CD8-positive, alpha-beta memory T cell (primary cell): ENCODE results near the gene ACSBG1. TPM values are rescaled to one million over a fixed set of nuclear protein-coding genes. Genes with fewer than 3 reads are reported as not detected.

ENCODE experiments used
- CTCF ChIA-PET: fragments of 350-600 bp; sonication (Branson Sonifier 250); formaldehyde crosslinking; loops from one replicate; lab custom pipeline; 2021; ENCODE audit warnings: antibody characterized with exemption; lab: Charles Lee
- POLR2A ChIA-PET: fragments of 350-600 bp; sonication (Branson Sonifier 250); formaldehyde crosslinking; loops from one replicate; lab custom pipeline; 2021; ENCODE audit warnings: antibody characterized with exemption; lab: Charles Lee
- DNase-seq, 5 donors: peaks; one replicate each; pipeline versions ENCODE4 v3.0.0 to v3.0.0-alpha.2; 2020 to 2022; ENCODE audit warnings: mixed read lengths in 1 of 5
- H3K27ac ChIP-seq: one replicate; pipeline ENCODE4 v1.7.0; 2013; ENCODE audit warnings: low read depth, mild to moderate bottlenecking, low read length, moderate library complexity
- H3K27me3 ChIP-seq: 2 replicates; pipeline ENCODE4 v1.7.0; 2013; ENCODE audit warnings: low read length, mild to moderate bottlenecking; ENCODE audit not compliant: insufficient read depth, poor library complexity, severe bottlenecking
- H3K36me3 ChIP-seq: 2 replicates; pipeline ENCODE4 v1.7.0; 2013; ENCODE audit warnings: mild to moderate bottlenecking, low read length, moderate library complexity; ENCODE audit not compliant: insufficient read depth
- H3K4me1 ChIP-seq: 2 replicates; pipeline ENCODE4 v1.7.0; 2013; ENCODE audit warnings: mild to moderate bottlenecking, low read length, moderate library complexity; ENCODE audit not compliant: insufficient read depth
- H3K4me3 ChIP-seq: 2 replicates; pipeline ENCODE4 v1.7.0; 2013; ENCODE audit warnings: mild to moderate bottlenecking, low read length
- H3K9me3 ChIP-seq: 2 replicates; pipeline ENCODE4 v1.7.0; 2013; ENCODE audit warnings: mild to moderate bottlenecking, low read length
- H3K27ac Mint-ChIP-seq, 8 donors: one replicate each; pipeline ENCODE4 v1.8.0; 2020 to 2021; ENCODE audit warnings: mixed read lengths in 8 of 8, mild to moderate bottlenecking in 6 of 8, inconsistent platforms in 3 of 8, moderate library complexity in 3 of 8
- H3K27me3 Mint-ChIP-seq, 2 donors: one replicate each; pipeline ENCODE4 v1.8.0; 2020 to 2021; ENCODE audit warnings: mixed read lengths in 2 of 2, mild to moderate bottlenecking in 1 of 2, moderate library complexity in 1 of 2
- H3K36me3 Mint-ChIP-seq, 3 donors: one replicate each; pipeline ENCODE4 v1.8.0; 2020 to 2021; ENCODE audit warnings: mixed read lengths in 3 of 3, inconsistent platforms in 1 of 3, mild to moderate bottlenecking in 1 of 3
- H3K4me1 Mint-ChIP-seq, 3 donors: one replicate each; pipeline ENCODE4 v1.8.0; 2020 to 2021; ENCODE audit warnings: mixed read lengths in 3 of 3, inconsistent platforms in 1 of 3, mild to moderate bottlenecking in 1 of 3
- H3K4me3 Mint-ChIP-seq, 7 donors: one replicate each; pipeline ENCODE4 v1.8.0; 2020 to 2021; ENCODE audit warnings: mixed read lengths in 7 of 7, mild to moderate bottlenecking in 6 of 7, moderate library complexity in 4 of 7, inconsistent platforms in 2 of 7
- H3K9me3 Mint-ChIP-seq, 5 donors: one replicate each; pipeline ENCODE4 v1.8.0; 2020 to 2022; ENCODE audit warnings: mixed read lengths in 5 of 5, mild to moderate bottlenecking in 3 of 5, moderate library complexity in 2 of 5, inconsistent platforms in 1 of 5
- polyA plus RNA-seq: library from polyadenylated mRNA; unstranded; fragments of 300-500 nt; fragmentation: Illumina TruSeq; gene quantifications from one replicate; pipeline ENCODE4 v1.2.3, GENCODE V29; 2021
- total RNA-seq, 2 experiments: library from RNA; stranded (reverse); gene quantifications; one replicate each; pipeline ENCODE4 v1.2.3, GENCODE V29; 2021

Gene ACSBG1
- total and polyA plus RNA-seq, 3 experiments from 2014 or later, result 0.06 TPM; not detected in 2

DNA sequence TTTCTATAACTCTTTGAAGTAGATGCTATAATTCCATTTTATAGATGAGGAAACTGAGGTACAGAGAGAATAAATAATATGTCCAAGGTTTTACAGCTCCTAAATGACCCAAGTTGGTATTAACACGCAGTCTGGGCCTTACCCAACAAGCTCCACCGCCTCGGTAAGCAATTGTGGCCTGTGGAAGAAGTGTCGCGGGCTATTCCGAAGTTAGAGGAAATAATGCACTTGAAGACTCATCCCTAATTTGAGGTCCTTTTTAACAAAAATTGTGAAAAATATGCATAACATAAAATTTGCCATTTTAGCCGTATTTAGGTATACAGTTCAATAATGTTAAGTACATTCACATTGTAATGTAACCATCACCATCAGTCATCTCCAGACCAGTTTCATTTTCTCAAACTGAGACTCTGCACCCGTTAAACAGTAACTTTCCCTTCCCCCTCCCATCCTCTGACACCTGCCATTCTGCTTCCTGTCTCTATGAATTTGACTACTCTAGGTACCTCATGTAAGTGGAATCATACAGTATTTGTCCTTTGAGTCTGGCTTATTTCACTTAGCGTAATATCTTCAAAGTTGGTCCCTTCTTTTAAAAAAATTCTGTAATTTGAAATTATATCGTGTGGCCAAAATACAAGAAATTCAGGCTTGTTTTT lies 67.0 kb downstream of the ACSBG1 start:
- ChIA-PET CTCF (interaction anchor here (1.0 kb wide), 1 partner anchor 36 kb away, joined by 3 read pairs; the partner anchor contains the start of gene CIB2), POLR2A (no interaction called here)
- no peak overlapping the region for H3K27ac ChIP-seq
- peak overlapping the region in 5 of 8 donors; percentile 6 to 59 (median 26) for H3K27ac Mint-ChIP-seq
- H3K36me3 ChIP-seq, result peaks cover 29% of the 10 kb centered on the region
- H3K4me3 ChIP-seq, result no peak overlapping the region
- peak overlapping the region; percentile 2 to 48 (median 32) for H3K4me3 Mint-ChIP-seq
- no peaks in the 10 kb centered on the region for H3K9me3 Mint-ChIP-seq
- no peaks in the 10 kb centered on the region for H3K27me3 Mint-ChIP-seq
- no peaks in the 10 kb centered on the region for H3K27me3 ChIP-seq
- no peaks in the 10 kb centered on the region for H3K9me3 ChIP-seq
- H3K4me1 ChIP-seq, result peaks cover 13% of the 10 kb centered on the region
- peaks cover 17 to 89% (median 39%) of the 10 kb centered on the region in 3 donors for H3K36me3 Mint-ChIP-seq
- DNase-seq, result peak in 1 of 5 donors; percentile 13
- peaks cover 12 to 17% (median 15%) of the 10 kb centered on the region in 3 donors for H3K4me1 Mint-ChIP-seq

DNA sequence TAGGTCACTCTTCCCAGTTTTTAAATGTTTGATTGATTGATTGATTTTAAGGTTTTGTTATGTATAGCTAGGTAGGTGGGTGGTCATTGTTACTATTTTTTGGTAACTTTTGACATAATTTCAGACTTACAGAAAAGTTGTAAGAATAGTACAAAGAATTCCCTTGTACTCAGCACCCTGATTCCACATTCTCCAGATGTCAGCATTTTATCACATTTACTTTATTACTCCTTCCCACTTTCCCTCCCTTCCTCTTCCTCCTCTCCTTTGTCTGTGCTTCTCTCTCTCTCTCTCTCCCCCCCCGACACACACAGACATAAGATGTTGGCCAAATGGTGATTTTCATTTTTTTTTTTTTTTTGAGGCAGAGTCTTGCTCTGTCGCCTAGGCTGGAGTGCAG lies 70.4 kb downstream of the ACSBG1 start:
- no peak overlapping the region for H3K4me3 Mint-ChIP-seq
- H3K36me3 Mint-ChIP-seq, result peaks cover 8 to 83% (median 34%) of the 10 kb centered on the region in 3 donors
- H3K9me3 ChIP-seq, result no peaks in the 10 kb centered on the region
- peaks cover 13% of the 10 kb centered on the region for H3K4me1 ChIP-seq
- ChIA-PET POLR2A (no interaction called here), CTCF (no interaction called here)
- no peak overlapping the region for H3K4me3 ChIP-seq
- peaks cover 12 to 21% (median 20%) of the 10 kb centered on the region in 3 donors for H3K4me1 Mint-ChIP-seq
- DNase-seq, result no peak
- no peaks in the 10 kb centered on the region for H3K27me3 Mint-ChIP-seq
- peak overlapping the region in 1 of 8 donors; percentile 41 for H3K27ac Mint-ChIP-seq
- H3K9me3 Mint-ChIP-seq, result no peaks in the 10 kb centered on the region
- H3K27ac ChIP-seq, result no peak overlapping the region
- peaks cover 6% of the 10 kb centered on the region for H3K36me3 ChIP-seq
- no peaks in the 10 kb centered on the region for H3K27me3 ChIP-seq

DNA sequence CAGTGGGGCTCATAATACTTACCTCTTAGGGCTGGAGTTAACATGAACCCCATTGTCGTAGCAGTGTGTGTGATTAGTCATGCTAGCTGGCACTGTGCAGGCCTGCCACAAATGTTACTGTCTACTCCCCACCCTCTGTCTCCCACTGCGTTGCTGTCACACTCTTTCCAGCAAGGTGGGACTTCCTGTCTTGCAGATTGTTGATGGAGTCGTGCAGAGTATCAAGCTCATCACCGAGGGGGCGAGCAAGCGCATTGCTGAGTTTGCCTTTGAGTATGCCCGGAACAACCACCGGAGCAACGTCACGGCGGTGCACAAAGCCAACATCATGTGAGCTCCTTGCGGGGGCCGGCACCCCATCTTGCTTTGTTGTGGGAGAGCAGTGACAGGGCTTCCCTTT lies 72.3 kb downstream of the ACSBG1 start:
- H3K4me1 Mint-ChIP-seq, result peaks cover 2 to 12% (median 11%) of the 10 kb centered on the region in 3 donors
- H3K4me3 Mint-ChIP-seq, result peak overlapping the region in 3 of 7 donors; percentile 6 to 15 (median 11)
- Histone ChIP-seq H3K4me1 (peaks cover 4% of the 10 kb centered on the region), H3K9me3 (no peaks in the 10 kb centered on the region), H3K4me3 (no peak overlapping the region), H3K36me3 (peaks cover 6% of the 10 kb centered on the region), H3K27ac (no peak overlapping the region), H3K27me3 (no peaks in the 10 kb centered on the region)
- peak overlapping the region in 4 of 8 donors; percentile 37 to 76 (median 62) for H3K27ac Mint-ChIP-seq
- H3K36me3 Mint-ChIP-seq, result peaks cover 7 to 82% (median 25%) of the 10 kb centered on the region in 3 donors
- peak in 3 of 5 donors; percentile 21 to 67 (median 62) for DNase-seq
- POLR2A ChIA-PET, result no interaction called here
- CTCF ChIA-PET, result interaction anchor here (1.1 kb wide), 1 partner anchor 10 kb away, joined by 3 read pairs; no protein-coding TSS in a partner anchor
- no peaks in the 10 kb centered on the region for H3K27me3 Mint-ChIP-seq
- no peaks in the 10 kb centered on the region for H3K9me3 Mint-ChIP-seq

DNA sequence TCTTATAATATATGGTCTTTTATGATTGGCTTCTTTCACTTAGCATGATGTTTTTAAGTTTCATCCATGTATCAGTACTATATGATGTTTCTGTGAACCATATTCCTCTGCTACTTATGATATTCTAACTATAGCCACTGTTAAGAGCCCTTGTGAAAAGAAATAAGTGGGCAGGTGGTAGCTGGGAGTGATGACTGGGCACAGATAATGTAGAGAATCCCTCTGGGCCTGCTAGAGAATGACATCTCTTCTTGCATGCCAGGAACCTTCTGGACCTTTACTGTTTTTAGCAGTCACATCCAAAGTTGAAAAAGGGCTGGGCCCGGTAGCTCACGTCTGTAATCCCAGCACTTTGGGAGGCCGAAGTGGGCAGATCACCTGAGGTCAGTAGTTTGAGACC lies 75.0 kb downstream of the ACSBG1 start:
- CTCF ChIA-PET, result interaction anchor here (3.5 kb wide), 1 partner anchor 28 kb away, joined by 11 read pairs; the partner anchor contains the start of gene CIB2

DNA sequence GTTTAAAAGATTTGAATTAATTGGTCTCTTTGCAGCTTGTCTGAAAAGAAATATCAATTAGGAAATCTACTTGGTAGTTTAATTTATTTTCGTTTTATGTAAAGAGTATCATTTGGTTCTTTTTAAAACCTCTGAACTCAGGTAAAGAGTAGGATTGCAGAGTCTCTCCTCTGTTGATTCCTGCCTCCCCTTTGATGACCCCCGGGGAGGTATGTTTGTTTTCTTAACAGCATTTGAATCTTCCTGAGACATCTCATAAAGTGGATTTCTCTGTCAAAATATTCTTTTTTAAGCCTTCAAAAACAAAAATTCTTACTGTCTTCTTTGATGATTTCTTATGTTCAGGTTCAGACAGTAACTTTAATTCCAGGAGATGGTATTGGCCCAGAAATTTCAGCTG lies 77.2 kb downstream of the ACSBG1 start:
- H3K27ac Mint-ChIP-seq, result peak overlapping the region in 1 of 8 donors; percentile 31
- H3K4me3 Mint-ChIP-seq, result no peak overlapping the region
- H3K27me3 ChIP-seq, result no peaks in the 10 kb centered on the region
- no peak overlapping the region for H3K27ac ChIP-seq
- DNase-seq, result no peak
- H3K4me1 ChIP-seq, result peaks cover 8% of the 10 kb centered on the region
- CTCF ChIA-PET, result interaction anchor here (1.4 to 3.5 kb wide), 2 partner anchors 19 to 26 kb away, joined by 3 to 11 read pairs; partner anchors contain the start of gene CIB2
- H3K4me1 Mint-ChIP-seq, result peaks cover 11 to 22% (median 16%) of the 10 kb centered on the region in 3 donors
- H3K9me3 ChIP-seq, result no peaks in the 10 kb centered on the region
- H3K36me3 Mint-ChIP-seq, result peaks cover 4 to 67% (median 9%) of the 10 kb centered on the region in 3 donors
- no peaks in the 10 kb centered on the region for H3K36me3 ChIP-seq
- no peak overlapping the region for H3K4me3 ChIP-seq
- H3K9me3 Mint-ChIP-seq, result no peaks in the 10 kb centered on the region
- H3K27me3 Mint-ChIP-seq, result no peaks in the 10 kb centered on the region
- POLR2A ChIA-PET, result no interaction called here

More for the DNA sequence above, 75.0 kb downstream of the ACSBG1 start:
- H3K27me3 ChIP-seq, result no peaks in the 10 kb centered on the region
- Mint-ChIP-seq H3K27me3 (no peaks in the 10 kb centered on the region), H3K36me3 (peaks cover 4 to 80% (median 17%) of the 10 kb centered on the region in 3 donors), H3K27ac (no peak overlapping the region), H3K4me1 (peaks cover 1 to 10% (median 5%) of the 10 kb centered on the region in 3 donors), H3K4me3 (no peak overlapping the region), H3K9me3 (no peaks in the 10 kb centered on the region)
- H3K27ac ChIP-seq, result no peak overlapping the region
- peaks cover 6% of the 10 kb centered on the region for H3K36me3 ChIP-seq
- no peak overlapping the region for H3K4me3 ChIP-seq
- H3K4me1 ChIP-seq, result no peaks in the 10 kb centered on the region
- DNase-seq, result no peak
- POLR2A ChIA-PET, result no interaction called here
- H3K9me3 ChIP-seq, result no peaks in the 10 kb centered on the region

DNA sequence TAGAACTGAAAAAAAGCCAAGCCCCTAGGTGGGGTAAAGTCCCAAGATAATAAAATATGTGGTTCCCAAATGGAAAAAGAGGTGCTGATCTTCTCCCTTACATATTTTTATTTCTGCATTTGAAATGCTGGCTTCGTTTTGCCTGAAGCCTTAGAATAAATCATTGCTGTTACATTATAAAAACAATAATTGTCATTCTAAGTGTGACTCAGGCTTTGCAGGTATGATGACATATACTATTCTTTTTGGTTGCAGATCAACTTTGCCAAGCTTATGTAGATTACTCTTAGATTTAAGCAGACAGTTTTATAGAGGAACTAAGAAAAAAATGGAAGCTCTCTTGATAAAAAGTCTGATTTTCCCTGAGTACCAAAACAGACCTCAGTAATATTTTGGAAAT lies 77.7 kb downstream of the ACSBG1 start:
- H3K27ac ChIP-seq, result no peak overlapping the region
- no peak overlapping the region for H3K4me3 Mint-ChIP-seq
- H3K27ac Mint-ChIP-seq, result no peak overlapping the region
- H3K27me3 Mint-ChIP-seq, result no peaks in the 10 kb centered on the region
- no peaks in the 10 kb centered on the region for H3K9me3 ChIP-seq
- peaks cover 8% of the 10 kb centered on the region for H3K4me1 ChIP-seq
- CTCF ChIA-PET, result interaction anchor here (1.4 to 3.5 kb wide), 3 partner anchors 20 to 39 kb away, joined by 3 to 11 read pairs (median 7); partner anchors contain the start of gene CIB2
- peaks cover 0 to 62% (median 7%) of the 10 kb centered on the region in 3 donors for H3K36me3 Mint-ChIP-seq
- no peaks in the 10 kb centered on the region for H3K9me3 Mint-ChIP-seq
- H3K4me3 ChIP-seq, result no peak overlapping the region
- H3K4me1 Mint-ChIP-seq, result peaks cover 11 to 19% (median 11%) of the 10 kb centered on the region in 3 donors
- H3K36me3 ChIP-seq, result no peaks in the 10 kb centered on the region
- DNase-seq, result no peak
- POLR2A ChIA-PET, result no interaction called here
- H3K27me3 ChIP-seq, result no peaks in the 10 kb centered on the region

DNA sequence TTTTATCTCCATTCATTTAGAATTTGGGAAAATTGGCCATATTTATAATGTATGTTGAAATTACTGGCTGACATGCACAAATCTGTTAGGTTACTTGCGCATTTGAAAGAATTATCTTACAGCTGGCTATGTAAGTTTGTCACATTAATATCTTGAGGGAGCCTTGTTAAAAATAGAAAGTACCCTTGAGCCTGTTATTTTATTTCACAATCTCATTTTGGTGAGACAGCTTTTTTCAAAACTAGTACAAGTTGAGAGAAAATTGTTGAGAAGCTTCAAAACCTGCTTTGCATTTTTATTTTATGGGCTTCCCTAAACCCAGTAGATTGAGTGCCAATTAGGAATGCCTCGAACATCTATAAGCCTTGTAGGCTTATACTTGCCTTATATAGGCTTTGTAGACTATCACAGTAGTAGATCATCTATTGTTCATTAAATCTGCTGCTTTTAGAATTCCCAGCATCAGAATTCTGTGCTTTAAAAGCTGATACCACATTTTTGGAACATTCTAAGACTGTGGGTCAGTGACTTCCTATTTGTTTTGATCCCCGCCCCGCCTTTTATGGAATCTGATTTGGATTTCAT lies 78.9 kb downstream of the ACSBG1 start:
- Histone ChIP-seq H3K9me3 (no peaks in the 10 kb centered on the region), H3K27me3 (no peaks in the 10 kb centered on the region), H3K27ac (no peak overlapping the region), H3K4me3 (no peak overlapping the region), H3K36me3 (no peaks in the 10 kb centered on the region), H3K4me1 (peaks cover 14% of the 10 kb centered on the region)
- peaks cover 0 to 52% (median 5%) of the 10 kb centered on the region in 3 donors for H3K36me3 Mint-ChIP-seq
- no peaks in the 10 kb centered on the region for H3K9me3 Mint-ChIP-seq
- H3K4me3 Mint-ChIP-seq, result no peak overlapping the region
- ChIA-PET POLR2A (no interaction called here), CTCF (interaction anchor here (0.8 to 2.1 kb wide), 2 partner anchors 24 to 40 kb away, joined by 3 to 7 read pairs; no protein-coding TSS in a partner anchor)
- no peak for DNase-seq
- no peaks in the 10 kb centered on the region for H3K27me3 Mint-ChIP-seq
- H3K27ac Mint-ChIP-seq, result no peak overlapping the region
- H3K4me1 Mint-ChIP-seq, result peaks cover 17 to 27% (median 19%) of the 10 kb centered on the region in 3 donors
